HG03460 (cell line): ENCODE measurements around the gene TTC17.
"Not testable (repeated sequence)": the region's sequence is repeated elsewhere in the genome, so short reads cannot be mapped to it uniquely, and the experiment has no call there.

Experiments used
- ATAC-seq: cut with Tn5 transposase; IDR thresholded peaks from one replicate; pipeline ENCODE4 v1.9.1; 2021; ENCODE audit not compliant: unreplicated experiment

TTC17 gene, protein sequence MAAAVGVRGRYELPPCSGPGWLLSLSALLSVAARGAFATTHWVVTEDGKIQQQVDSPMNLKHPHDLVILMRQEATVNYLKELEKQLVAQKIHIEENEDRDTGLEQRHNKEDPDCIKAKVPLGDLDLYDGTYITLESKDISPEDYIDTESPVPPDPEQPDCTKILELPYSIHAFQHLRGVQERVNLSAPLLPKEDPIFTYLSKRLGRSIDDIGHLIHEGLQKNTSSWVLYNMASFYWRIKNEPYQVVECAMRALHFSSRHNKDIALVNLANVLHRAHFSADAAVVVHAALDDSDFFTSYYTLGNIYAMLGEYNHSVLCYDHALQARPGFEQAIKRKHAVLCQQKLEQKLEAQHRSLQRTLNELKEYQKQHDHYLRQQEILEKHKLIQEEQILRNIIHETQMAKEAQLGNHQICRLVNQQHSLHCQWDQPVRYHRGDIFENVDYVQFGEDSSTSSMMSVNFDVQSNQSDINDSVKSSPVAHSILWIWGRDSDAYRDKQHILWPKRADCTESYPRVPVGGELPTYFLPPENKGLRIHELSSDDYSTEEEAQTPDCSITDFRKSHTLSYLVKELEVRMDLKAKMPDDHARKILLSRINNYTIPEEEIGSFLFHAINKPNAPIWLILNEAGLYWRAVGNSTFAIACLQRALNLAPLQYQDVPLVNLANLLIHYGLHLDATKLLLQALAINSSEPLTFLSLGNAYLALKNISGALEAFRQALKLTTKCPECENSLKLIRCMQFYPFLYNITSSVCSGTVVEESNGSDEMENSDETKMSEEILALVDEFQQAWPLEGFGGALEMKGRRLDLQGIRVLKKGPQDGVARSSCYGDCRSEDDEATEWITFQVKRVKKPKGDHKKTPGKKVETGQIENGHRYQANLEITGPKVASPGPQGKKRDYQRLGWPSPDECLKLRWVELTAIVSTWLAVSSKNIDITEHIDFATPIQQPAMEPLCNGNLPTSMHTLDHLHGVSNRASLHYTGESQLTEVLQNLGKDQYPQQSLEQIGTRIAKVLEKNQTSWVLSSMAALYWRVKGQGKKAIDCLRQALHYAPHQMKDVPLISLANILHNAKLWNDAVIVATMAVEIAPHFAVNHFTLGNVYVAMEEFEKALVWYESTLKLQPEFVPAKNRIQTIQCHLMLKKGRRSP

GRCh38 chr11:43358801-43359421, at the start of gene TTC17:
TTC17 (plus strand) TSS chr11:43358920; CDS start chr11:43358955, 35 bp downstream.
- peak; percentile 96 for ATAC-seq

DNA sequence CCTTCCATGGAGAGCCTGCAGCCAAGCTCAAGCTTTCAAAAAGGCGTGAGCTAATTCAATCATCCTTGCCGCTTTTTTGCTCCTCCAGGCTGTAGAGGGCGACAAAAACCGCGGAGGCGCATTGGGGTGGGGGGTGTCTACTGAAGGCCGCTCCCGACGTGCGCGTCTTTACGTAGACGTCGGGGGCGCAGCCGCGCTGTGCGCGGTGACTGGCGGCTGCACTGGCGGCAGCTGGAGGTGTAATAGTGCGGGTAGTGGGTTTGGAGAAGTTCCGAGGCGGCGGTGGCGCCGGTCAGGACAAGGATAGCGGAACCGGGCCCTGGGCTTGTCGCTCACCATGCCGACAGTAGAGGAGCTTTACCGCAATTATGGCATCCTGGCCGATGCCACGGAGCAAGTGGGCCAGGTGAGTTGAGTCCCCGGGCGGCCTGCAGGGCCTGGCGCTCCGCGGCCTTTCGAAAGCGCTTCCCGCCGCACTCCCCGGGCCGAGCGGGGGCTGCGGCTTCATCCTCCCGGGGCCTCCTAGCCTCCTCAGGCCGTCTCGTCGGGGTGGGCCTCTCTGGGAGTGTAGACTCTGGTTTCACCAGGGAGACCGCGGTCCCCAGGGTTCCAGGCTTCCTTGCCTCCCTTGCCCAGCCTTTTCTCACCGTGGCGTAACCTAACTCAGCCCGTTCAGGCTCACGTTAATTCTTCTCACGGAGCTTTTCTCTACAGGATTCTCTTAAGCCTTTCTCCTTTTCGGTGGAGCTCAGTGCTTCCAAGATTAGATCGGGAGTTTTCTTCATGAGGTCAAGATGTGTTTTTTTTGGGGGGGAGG, 46.7 kb upstream of the TTC17 start, which contains the start of gene API5:
API5 (plus strand) TSS at position 206 of the 817 bp plus-strand sequence; CDS start at position 338, 132 bp downstream.
- peak; percentile 98 for ATAC-seq

- no peak for ATAC-seq
Measured at GRCh38 chr11:43315966-43316365, 42.8 kb upstream of the TTC17 start.

- ATAC-seq: no peak
Measured at GRCh38 chr11:43316451-43316850, 42.3 kb upstream of the TTC17 start.

GRCh38 chr11:43327987-43328386, 30.7 kb upstream of the TTC17 start:
- ATAC-seq: no peak

DNA sequence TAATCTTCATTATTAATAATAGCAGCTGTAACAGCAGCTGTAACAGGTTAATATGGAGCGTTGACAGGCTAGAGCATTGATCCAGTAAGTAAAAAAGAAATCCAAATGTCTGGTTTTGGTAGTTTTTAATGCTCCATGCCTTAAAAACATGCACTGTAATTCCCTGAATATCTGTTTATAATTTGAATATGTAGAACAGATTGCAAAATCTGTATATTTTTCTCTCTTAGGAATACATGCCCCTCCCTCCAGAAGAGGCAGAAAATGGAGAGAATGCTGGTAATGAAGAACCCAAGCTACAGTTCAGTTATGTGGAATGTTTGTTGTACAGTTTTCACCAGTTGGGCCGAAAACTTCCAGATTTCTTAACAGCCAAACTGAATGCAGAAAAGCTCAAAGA, 30.2 kb upstream of the TTC17 start:
- ATAC-seq: no peak

GRCh38 chr11:43341159-43341558, 17.6 kb upstream of the TTC17 start:
- ATAC-seq: no peak

GRCh38 chr11:43351426-43351825, 7.3 kb upstream of the TTC17 start:
- not testable (repeated sequence) for ATAC-seq

- ATAC-seq: no peak
Measured at GRCh38 chr11:43354311-43354710, 4.4 kb upstream of the TTC17 start.

DNA sequence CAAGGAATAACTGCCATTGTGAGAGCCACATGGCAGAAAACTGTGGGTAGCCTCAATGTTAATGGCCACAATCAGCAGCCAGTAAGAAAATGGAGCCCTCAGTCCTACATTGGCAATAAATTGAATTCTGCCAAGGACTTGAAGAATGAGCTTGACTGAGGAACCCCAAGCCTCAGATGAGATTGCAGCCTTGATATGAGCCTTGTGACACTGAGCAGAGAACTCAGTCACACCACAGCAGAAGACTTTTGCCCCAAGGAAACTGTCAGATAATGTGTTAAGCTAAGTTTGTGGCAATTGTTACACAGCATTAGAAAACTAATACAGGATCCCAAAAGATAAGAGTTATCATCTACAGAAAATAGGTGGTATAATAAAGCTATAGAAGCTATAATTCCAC, 2.4 kb upstream of the TTC17 start:
- ATAC-seq: no peak

DNA sequence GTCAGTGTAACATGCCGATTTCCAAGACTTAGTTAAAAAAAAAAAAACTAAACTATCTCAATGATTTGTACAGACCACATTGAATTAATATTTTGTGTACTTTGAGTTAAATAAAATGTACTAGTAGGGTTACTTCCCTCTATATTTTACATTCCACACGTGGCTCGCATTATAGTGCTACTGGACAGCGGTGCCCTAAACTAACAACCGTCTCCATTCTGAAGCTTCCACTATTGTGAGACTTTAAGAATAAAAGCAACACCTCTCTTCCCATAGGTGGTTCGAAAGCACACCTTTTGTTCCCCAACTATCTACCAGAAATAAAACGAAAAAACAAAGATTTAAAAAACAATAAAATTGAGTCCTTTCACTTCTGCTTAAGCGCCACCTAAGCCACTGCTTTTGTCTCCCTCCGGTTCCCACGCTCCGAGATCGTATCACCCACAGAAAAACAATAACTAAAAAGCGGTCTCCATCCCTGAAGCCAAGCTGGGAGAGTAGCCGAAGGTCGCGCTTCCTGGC, 380 bp upstream of the TTC17 start:
- ATAC-seq: no peak

DNA sequence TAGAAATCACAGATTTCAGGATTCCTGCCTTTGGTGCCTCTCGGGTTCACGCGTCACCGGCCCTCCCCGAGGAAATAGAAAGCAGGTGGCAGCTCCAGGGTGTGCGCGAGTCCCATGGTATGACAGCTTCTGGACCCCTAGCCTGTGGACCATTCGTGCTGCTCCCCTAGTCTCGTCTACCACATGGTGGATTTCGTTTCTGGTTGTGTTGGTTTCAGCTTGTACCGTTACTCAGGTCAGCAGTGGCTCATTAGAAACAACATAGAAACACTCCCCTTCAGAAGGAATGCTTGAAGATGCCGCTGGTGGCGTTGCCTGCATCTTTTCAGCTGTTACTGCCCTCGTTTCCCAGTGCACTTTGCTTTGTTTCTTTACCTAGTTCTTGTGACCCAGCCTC, 700 bp downstream of the TTC17 start:
- ATAC-seq: peak; percentile 46

DNA sequence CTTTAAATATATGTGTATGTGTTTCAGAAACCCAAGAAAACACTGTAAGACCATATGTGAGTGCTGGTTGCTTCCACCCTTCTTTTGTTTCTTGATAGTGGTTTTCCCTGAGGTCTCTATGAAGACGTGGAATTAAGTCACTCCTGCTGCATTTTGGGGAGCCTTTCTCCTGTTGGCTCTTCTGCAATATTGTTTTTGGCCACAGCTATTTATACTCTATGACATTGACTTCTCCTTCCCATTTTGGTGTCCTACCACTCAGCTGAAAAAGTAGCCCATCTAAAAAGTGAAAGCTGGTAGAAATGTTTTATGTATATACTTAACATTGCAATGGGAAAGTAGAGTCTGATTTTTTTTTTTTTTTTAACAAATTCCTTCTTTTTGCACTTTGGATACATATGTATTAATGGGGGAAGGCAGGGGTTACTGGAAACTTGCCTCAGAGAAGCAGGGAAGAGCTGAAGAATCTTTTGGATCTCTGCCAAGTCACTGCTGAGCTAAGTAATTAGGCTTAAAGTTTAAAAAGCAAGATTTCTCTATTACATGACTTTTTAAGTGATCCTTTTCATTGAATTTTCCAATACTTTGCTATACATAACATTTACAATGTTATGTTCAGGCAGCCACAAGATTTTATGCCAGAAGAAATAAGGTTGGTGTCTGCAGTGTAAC, 1.8 kb downstream of the TTC17 start:
- ATAC-seq: no peak

- ATAC-seq: no peak
Measured at GRCh38 chr11:43366677-43367076, 8.0 kb downstream of the TTC17 start.

DNA sequence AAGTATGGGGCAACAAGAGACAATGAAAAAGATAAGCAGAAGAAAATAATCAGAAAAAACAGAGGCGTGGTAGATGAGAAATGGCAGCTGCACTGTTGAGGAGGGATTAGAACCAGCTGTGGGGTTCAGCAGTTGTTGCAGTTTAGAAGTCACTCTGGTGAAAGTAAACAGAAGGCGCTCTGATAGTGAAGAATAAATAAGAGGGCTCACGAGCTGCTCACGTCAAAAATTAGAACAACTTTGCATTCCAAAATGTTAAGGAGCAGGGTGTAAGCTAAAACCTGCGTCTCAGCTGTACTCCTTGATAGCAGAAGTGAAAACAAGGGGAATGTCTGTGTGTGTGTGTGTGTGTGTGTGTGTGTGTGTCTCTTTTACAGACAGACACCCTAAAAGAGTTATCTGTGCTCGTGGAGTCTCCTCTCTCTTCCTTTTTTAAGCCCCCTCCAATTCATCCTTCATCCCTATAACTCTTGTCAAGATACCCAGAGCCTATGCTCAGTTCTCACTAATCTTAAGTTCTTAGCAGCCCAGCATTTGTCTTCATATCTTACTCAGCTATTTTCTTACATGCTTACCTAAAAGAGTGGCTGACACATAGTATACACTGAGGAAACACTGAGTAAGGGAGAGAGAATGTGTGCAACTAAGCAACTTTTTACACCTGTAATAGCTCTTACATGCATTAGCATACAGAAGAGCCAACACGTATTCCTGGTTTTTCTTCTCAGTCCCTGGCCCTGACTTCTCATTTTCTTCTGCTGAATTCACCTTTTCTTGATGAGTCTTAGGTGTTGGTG, 8.9 kb downstream of the TTC17 start:
- no peak for ATAC-seq

GRCh38 chr11:43376065-43376464, 17.3 kb downstream of the TTC17 start:
- no peak for ATAC-seq

DNA sequence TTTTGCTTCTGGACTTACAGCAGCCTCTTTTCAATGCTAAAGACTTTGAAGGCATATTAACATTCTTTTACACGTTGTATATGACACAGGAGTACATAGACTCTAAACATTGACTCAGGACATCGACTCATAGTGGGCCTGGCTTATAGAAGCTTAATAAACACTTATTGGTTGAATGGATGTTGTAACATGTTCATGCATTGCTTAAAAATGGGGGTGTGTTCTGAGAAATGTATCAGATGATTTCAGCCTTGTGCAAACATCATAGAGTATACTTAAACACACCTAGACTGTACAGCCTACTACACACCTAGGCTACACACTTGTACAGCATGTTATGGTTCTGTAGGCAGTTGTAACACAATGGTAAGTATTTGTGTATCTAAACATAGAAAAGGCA, 17.9 kb downstream of the TTC17 start:
- ATAC-seq: no peak

DNA sequence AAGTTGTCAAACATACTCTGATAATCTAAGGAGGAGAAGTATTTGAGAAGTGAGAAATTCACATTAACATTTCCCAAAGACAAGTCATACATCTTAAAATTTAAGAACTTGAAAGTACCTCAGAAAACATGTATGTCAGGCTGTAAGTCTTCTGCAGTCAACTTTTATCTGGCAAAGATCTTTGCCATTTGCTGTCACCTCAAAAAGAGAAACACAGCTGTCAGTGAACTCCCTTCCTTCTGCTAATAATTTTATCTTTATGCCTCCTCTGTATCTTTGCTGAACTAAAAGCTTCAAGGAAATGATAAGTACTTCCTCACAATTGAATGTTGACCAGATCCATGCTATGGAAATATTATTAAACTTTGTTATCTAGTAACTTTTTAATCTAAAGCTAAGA, 18.7 kb downstream of the TTC17 start:
- ATAC-seq: no peak
